Measurements from ENCODE around the gene BRSK2. TPM values are rescaled to one million over a fixed set of nuclear protein-coding genes. Genes with fewer than 3 reads are reported as not detected.

Gene BRSK2
- total RNA-seq, 1 donor from 2014 or later = 9.3 TPM

DNA sequence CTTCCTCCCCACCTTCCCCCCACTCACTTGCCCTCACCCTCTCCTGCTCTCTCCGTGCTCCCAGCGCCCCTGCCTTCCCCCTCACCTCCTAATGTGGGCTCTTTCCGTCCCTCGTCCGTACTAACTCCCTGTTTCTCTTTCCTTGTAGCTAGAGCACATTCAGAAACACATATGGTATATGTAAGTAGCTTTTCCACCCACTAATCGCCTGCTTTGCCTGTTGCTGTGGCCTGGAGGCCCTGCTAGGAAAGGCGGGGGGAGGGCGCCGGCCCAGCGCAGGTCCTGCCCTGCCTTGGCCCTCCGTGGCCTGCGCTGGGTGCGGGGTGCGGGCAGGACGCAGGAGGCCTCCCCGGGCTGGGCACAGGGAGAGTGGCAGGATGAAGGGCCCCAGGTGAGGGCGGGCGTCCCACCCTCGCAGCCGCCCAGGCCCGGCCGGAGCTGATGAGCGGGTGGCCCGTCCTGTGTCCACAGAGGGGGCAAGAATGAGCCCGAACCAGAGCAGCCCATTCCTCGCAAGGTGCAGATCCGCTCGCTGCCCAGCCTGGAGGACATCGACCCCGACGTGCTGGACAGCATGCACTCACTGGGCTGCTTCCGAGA, 55.2 kb downstream of the BRSK2 start:
- intact Hi-C loops (cut with DNase I) = no loop called here
- no peak for DNase-seq (ENCODE audit: low spot score in 2 of 2)
- H3K4me3 ChIP-seq = no peak overlapping the region
- no peaks in the 10 kb centered on the region for H3K36me3 ChIP-seq
- TF ChIP-seq, protein P1, sequence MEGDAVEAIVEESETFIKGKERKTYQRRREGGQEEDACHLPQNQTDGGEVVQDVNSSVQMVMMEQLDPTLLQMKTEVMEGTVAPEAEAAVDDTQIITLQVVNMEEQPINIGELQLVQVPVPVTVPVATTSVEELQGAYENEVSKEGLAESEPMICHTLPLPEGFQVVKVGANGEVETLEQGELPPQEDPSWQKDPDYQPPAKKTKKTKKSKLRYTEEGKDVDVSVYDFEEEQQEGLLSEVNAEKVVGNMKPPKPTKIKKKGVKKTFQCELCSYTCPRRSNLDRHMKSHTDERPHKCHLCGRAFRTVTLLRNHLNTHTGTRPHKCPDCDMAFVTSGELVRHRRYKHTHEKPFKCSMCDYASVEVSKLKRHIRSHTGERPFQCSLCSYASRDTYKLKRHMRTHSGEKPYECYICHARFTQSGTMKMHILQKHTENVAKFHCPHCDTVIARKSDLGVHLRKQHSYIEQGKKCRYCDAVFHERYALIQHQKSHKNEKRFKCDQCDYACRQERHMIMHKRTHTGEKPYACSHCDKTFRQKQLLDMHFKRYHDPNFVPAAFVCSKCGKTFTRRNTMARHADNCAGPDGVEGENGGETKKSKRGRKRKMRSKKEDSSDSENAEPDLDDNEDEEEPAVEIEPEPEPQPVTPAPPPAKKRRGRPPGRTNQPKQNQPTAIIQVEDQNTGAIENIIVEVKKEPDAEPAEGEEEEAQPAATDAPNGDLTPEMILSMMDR (IDR thresholded peaks at IDR 0.05) = no peak
- no peak overlapping the region for H3K27ac ChIP-seq
- H3K9me3 ChIP-seq = no peaks in the 10 kb centered on the region
- H3K27me3 ChIP-seq = peaks cover 4% of the 10 kb centered on the region
- no peaks in the 10 kb centered on the region for H3K4me1 ChIP-seq

GRCh38 chr11:1445741-1446445, 56.2 kb downstream of the BRSK2 start:
- Histone ChIP-seq H3K36me3 (no peaks in the 10 kb centered on the region), H3K4me3 (no peak overlapping the region), H3K27ac (no peak overlapping the region), H3K4me1 (no peaks in the 10 kb centered on the region), H3K27me3 (peaks cover 4% of the 10 kb centered on the region), H3K9me3 (no peaks in the 10 kb centered on the region)
- intact Hi-C loops (cut with DNase I) = no loop called here
- TF ChIP-seq, protein P1 (IDR thresholded peaks at IDR 0.05) = no peak
- DNase-seq (ENCODE audit: low spot score in 2 of 2) = no peak

- no peaks in the 10 kb centered on the region for H3K9me3 ChIP-seq
- peaks cover 4% of the 10 kb centered on the region for H3K27me3 ChIP-seq
- no peak overlapping the region for H3K27ac ChIP-seq
- no peak overlapping the region for H3K4me3 ChIP-seq
- H3K4me1 ChIP-seq = no peaks in the 10 kb centered on the region
- TF ChIP-seq, protein P1 (IDR thresholded peaks at IDR 0.05) = no peak
- DNase-seq (ENCODE audit: low spot score in 2 of 2) = no peak
- no peaks in the 10 kb centered on the region for H3K36me3 ChIP-seq
- intact Hi-C loops (cut with DNase I) = no loop called here
Measured at GRCh38 chr11:1446623-1447022, 56.9 kb downstream of the BRSK2 start.

DNA sequence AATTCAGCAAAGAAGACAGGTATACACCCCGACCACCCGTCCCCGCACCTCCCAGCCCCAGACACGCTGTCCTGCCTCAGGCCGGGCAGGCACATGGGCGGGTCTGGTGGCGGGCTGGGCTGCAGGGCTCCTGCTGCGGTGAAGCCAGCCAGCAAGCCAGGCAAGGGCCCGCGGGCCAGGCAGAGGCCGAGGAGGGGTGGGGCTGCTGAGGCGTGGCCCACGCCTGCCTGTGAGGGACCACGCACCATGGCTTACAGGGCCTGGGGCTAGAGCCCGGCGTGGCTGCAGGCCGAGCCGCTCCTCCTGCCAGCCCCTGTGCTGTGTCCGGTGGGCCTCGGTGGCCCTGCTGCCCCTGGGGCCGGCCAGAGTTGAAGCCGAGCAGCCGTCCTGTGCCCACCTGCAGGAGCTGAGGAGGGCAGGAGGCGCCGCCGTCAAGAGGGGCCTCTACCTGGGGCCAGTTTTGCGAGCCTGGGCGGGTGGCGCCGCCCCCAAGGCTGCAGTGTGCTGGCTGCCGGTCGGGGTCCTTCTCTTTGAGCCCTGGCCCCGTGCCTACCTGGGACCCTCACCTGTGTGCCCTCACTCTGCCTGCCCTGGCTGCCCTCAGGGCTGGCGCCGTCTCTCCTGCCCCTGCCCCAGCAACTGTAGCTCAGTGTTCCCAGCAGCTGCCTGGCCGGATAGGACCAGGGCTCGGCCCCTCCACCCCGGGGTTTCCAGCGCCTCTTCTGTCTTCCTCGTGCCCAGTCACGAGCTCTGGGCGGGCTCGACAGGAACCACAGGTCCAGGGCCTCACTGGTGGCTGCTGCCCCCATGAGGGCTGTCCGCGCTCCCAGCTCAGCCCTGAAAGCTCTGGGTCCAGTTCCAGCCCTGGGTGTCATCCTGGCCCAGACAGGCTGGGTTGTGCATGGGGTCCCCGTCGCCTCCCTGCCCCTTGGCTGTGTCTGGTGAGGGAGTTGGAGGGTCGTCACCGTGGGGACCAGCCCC, 58.4 kb downstream of the BRSK2 start:
- Histone ChIP-seq H3K27ac (no peak overlapping the region), H3K4me3 (no peak overlapping the region), H3K4me1 (peaks cover 0 to 2% of the 10 kb centered on the region in 2 donors), H3K27me3 (no peaks in the 10 kb centered on the region), H3K9me3 (no peaks in the 10 kb centered on the region), H3K36me3 (no peaks in the 10 kb centered on the region)
- intact Hi-C loops (cut with DNase I) = no loop called here
- DNase-seq (ENCODE audit: low spot score in 2 of 2) = no peak
- TF ChIP-seq, protein P1 (IDR thresholded peaks at IDR 0.05) = no peak

DNA sequence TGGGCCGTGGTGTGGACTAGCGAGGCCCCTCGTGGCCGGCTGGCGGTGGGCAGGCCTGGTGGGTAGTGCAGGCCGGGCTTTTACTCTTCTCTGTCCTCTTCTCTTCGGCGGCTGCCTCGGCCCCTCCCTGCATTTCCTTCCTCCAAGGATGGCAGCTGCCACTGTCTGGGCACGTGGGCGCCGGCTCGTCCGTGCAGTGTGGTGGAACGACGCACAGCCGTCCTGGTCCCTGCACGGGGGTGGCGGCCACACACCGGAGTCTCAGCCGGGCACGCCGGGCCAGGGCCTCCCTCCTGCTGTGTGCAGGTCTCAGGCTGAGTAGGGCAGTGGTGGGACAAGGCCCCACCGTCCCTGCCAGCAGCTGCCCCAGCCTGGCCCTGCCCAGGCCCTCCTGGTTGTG, 59.1 kb downstream of the BRSK2 start:
- Histone ChIP-seq H3K4me3 (no peak overlapping the region), H3K36me3 (no peaks in the 10 kb centered on the region), H3K27me3 (no peaks in the 10 kb centered on the region), H3K9me3 (no peaks in the 10 kb centered on the region), H3K4me1 (peaks cover 0 to 4% of the 10 kb centered on the region in 2 donors), H3K27ac (no peak overlapping the region)
- TF ChIP-seq, protein P1 (IDR thresholded peaks at IDR 0.05) = no peak
- DNase-seq (ENCODE audit: low spot score in 2 of 2) = no peak
- intact Hi-C loops (cut with DNase I) = no loop called here

All from ascending aorta (tissue), 2 donors.